ENCODE results near the gene APBB2. TPM values are rescaled to one million over a fixed set of nuclear protein-coding genes. Genes with fewer than 3 reads are reported as not detected.

The APBB2 gene
- total and polyA plus RNA-seq, 10 of the 15 experiments (the other 5 are each of a cell fraction or from before 2014, with no cell fraction given): 2.7 to 24.6 (median 19.0) TPM

- TF ChIP-seq, protein P1, sequence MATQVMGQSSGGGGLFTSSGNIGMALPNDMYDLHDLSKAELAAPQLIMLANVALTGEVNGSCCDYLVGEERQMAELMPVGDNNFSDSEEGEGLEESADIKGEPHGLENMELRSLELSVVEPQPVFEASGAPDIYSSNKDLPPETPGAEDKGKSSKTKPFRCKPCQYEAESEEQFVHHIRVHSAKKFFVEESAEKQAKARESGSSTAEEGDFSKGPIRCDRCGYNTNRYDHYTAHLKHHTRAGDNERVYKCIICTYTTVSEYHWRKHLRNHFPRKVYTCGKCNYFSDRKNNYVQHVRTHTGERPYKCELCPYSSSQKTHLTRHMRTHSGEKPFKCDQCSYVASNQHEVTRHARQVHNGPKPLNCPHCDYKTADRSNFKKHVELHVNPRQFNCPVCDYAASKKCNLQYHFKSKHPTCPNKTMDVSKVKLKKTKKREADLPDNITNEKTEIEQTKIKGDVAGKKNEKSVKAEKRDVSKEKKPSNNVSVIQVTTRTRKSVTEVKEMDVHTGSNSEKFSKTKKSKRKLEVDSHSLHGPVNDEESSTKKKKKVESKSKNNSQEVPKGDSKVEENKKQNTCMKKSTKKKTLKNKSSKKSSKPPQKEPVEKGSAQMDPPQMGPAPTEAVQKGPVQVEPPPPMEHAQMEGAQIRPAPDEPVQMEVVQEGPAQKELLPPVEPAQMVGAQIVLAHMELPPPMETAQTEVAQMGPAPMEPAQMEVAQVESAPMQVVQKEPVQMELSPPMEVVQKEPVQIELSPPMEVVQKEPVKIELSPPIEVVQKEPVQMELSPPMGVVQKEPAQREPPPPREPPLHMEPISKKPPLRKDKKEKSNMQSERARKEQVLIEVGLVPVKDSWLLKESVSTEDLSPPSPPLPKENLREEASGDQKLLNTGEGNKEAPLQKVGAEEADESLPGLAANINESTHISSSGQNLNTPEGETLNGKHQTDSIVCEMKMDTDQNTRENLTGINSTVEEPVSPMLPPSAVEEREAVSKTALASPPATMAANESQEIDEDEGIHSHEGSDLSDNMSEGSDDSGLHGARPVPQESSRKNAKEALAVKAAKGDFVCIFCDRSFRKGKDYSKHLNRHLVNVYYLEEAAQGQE (IDR thresholded peaks at IDR 0.05; ENCODE audit: low read depth, low read length): no peak
- TF ChIP-seq FOS (IDR thresholded peaks at IDR 0.05; ENCODE audit: borderline replicate concordance, extremely low read depth, insufficient read length) (no peak), SMC3 (IDR thresholded peaks at IDR 0.05; ENCODE audit: borderline replicate concordance, low read length) (no peak), ESRRA (IDR thresholded peaks at IDR 0.05; ENCODE audit: low read length) (no peak), ASH2L (IDR thresholded peaks at IDR 0.05; ENCODE audit: borderline replicate concordance, low read depth) (no peak), EP300 (IDR thresholded peaks at IDR 0.05; ENCODE audit: borderline replicate concordance in 1 of 2, control insufficient read depth in 1 of 2, low read depth in 2 of 2, low read length in 2 of 2) (peak in 1 of 2 experiments; percentile 82; a peak in 3 of 4 replicates), ZBTB40 (IDR thresholded peaks at IDR 0.05; ENCODE audit: borderline replicate concordance) (no peak), HDAC2 (IDR thresholded peaks at IDR 0.05) (no peak), NFYB (IDR thresholded peaks at IDR 0.05; ENCODE audit: insufficient read depth, low read depth, low read length) (no peak), YY1 (IDR thresholded peaks at IDR 0.05; ENCODE audit: low read depth, low read length) (no peak), SMAD1 (IDR thresholded peaks at IDR 0.05; ENCODE audit: low read depth, partially characterized antibody) (no peak), BMI1 (IDR thresholded peaks at IDR 0.05; ENCODE audit: borderline replicate concordance) (no peak), TARDBP (IDR thresholded peaks at IDR 0.05; ENCODE audit: borderline replicate concordance) (no peak), ZNF592 (IDR thresholded peaks at IDR 0.05) (no peak), NR2C2 (IDR thresholded peaks at IDR 0.05; ENCODE audit: borderline replicate concordance, control insufficient read depth, insufficient read length, low read depth) (no peak), YBX1 (IDR thresholded peaks at IDR 0.05) (no peak), PAX5 (IDR thresholded peaks at IDR 0.05; ENCODE audit: borderline replicate concordance, low read depth, low read length) (no peak)
- TF ChIP-seq, protein P2, sequence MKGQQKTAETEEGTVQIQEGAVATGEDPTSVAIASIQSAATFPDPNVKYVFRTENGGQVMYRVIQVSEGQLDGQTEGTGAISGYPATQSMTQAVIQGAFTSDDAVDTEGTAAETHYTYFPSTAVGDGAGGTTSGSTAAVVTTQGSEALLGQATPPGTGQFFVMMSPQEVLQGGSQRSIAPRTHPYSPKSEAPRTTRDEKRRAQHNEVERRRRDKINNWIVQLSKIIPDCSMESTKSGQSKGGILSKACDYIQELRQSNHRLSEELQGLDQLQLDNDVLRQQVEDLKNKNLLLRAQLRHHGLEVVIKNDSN (IDR thresholded peaks at IDR 0.05; ENCODE audit: borderline replicate concordance, extremely low read length, insufficient read depth, low read depth, low read length): no peak
These were observed 451.1 kb downstream of the APBB2 start (continued) for GRCh38 chr4:40763228-40763716.
